DMS114 treated with DMSO at 0.1 percent for 48 hours (cell line): ENCODE measurements around the gene PREX1.

Experiments
- DNase-seq: peaks from one replicate; lab custom pipeline; 2025; ENCODE audit not compliant: unreplicated experiment; lab: John Stamatoyannopoulos, UW

PREX1 gene

GRCh38 chr20:48737434-48738093 lies 90.2 kb downstream of the PREX1 start:
- DNase-seq: no peak

DNA sequence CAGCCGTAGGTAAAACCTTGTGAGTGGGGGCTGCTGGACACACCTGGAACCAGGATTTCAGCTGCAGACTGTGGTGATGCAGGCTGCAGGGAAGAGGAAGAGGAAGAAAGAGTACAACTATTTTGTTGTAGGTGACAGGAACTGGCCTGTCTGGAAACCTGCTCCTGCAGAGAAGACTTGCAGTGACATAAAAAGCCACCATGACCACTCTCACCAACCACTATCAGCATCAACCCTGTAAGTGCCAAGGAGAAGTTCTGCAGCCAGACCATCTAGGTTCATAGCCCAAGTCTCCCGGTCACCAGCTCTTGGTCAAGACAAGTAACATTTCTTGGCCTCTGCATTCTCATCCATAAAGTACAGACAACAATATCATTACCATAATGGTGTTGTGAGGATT lies 91.2 kb downstream of the PREX1 start:
- no peak for DNase-seq

- DNase-seq: no peak
Measured at GRCh38 chr20:48736231-48736630, 91.6 kb downstream of the PREX1 start.

- no peak for DNase-seq
Measured at GRCh38 chr20:48735112-48735511, 92.7 kb downstream of the PREX1 start.

DNA sequence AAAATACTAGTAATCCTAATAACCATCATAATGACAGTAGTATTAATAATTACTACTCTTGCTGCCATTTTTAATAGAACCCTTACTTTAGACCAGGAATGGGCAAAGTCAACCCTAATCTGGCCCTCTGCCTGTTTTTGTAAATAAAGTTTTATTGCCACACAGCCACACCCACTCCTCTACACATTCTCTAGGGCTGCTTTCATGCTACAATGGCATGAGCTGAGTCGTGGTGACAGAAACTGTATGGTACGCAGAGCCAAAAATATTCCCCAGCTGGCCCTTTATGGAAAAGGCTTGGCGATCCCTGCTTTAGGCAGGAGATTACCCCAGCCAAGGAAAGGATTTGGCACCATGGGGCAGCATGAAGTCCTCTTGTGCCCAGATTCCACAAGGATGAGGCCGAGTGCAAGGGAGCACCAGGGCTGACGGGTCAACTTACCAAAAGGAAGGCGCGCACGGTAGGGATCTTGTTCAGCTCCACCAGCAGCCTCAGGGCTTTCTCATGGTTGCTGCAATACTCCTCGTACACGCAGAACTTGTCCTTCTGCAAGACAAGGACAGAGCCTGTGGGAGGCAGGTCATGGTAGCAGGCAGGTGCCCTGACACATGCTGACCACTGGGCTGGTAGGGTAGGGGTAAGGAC lies 93.6 kb downstream of the PREX1 start:
- no peak for DNase-seq

DNA sequence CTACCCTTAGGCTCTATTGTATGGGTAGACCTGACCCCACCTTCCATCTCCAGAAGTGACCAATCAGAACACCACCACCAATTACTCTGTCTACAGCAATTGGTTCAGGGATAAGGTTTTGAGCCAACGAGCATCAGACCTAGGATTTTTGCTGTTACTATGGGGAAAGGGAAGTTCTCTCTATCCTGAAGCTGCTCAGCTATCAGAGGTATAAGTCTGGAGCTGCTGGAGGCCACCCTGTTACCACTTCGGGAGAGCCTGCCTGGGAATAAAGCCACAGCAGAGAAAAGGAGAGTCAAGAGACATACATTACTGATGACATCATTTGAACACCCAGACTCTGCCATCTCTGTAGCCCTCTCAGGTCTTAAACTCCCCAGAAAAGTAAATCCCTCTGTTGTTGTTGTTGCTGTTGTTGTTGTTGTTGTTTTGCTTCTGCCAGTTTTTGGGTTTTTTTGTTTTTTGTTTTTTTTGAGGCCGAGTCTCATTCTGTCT lies 94.5 kb downstream of the PREX1 start:
- DNase-seq: no peak

DNA sequence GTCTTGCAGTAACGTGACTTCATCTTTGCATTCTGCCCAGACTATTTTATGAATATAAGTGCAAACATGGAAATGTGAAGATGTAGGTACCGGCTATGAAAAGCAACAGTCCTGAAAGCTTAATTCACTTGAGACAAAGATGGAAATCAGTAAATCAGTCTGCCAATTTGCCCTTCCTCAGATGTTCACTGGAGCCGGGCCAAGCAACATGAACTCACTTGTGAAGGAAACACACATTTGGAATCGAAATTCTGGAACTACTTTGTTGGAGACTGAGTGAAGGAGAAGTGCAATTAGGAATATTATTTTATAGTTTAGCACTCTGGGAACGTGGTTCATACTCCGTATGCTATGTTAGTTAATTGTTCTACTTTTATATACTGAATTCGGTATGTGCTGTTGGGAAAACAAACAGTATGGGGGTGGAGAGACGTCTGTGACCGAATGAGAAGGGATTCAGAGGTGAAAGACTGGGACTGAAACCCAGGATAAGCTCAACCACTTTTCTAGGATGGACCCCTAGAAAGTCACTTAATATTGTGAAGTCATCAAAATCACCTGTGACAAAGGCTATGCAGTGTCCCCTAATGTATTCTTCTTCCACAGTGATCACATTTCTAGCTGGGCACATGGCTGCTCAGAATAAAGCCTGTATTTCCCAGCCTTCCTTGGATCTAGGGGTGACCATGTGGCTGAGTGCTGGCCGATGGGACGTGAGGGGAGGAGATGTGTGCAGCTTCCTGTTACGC lies 95.5 kb downstream of the PREX1 start:
- no peak for DNase-seq

- DNase-seq: no peak
Measured at GRCh38 chr20:48731536-48731935, 96.3 kb downstream of the PREX1 start.

DNA sequence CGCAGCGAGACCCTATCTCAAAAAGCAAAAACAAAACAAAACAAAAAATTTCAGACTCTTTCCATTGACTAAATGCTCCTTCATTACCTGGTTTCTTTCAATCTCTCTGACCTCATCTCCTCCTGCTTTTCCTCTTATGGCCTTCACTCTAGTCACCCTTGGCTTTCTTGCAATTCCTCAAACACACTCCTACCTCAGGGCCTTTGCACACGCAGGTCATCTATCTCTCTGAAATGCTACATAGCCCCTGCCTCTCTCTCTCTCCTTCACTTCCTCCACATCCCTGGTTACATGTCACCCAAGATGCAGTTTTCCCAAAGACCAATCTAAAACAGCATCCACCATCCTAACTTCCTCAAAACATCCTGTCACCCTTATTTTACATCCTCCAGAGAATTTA lies 96.8 kb downstream of the PREX1 start:
- DNase-seq: no peak

GRCh38 chr20:48729538-48729937 lies 98.3 kb downstream of the PREX1 start:
- DNase-seq: no peak

- DNase-seq: no peak
Measured at GRCh38 chr20:48728042-48728825, 99.6 kb downstream of the PREX1 start.

DNA sequence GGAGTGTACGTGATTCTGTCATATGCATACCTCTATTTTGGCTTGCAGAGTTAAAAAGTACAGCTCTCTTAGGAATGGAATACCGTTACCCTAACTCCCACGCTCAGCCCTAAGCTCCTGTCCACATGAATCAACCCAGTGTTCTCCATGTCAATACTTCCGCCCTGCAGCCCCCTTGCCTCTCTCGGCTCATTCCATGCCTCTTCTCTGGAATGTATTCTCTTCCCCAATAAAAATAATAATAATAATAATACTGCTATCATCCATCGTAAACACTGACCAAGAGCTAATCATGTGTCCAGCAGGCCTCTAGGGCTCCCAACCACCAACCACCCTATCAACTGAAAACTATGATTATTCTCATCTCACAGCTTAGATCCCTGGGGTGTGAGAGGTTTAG lies 100.6 kb downstream of the PREX1 start:
- no peak for DNase-seq

GRCh38 chr20:48725555-48725991 lies 102.2 kb downstream of the PREX1 start:
- DNase-seq: no peak

DNA sequence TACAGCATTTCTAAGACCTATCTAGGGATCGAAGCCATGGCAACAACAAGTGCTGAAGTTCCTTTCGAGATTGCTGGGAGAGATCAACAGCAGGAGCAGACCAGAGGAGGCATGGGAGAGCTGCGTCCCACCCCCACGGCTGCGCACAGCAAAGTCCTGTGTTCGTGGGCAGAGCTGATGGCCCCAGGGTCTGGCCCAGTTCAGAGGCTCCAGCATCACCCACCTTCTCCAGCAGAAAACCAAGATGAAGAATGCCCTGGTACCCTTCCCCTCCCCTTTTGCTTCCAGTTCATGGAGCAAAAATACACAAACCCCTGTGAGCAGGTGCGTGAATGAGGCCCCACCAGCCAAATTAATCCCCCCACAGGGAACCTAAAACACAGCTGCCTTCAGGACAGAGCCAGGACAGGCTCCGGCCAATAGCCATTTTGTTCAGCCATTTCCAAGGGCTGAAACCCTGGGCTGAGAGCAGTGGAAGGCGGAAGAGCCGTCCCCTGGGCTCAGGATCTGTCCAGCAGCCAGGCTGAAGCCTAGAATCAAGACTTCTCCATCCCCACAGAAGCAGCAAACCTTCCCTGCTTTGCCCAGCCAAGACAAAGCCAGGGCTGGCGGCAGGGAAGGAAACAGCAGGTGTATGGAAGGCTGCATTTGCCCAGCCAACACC lies 102.8 kb downstream of the PREX1 start:
- DNase-seq: no peak

GRCh38 chr20:48724382-48724781 lies 103.4 kb downstream of the PREX1 start:
- no peak for DNase-seq

DNA sequence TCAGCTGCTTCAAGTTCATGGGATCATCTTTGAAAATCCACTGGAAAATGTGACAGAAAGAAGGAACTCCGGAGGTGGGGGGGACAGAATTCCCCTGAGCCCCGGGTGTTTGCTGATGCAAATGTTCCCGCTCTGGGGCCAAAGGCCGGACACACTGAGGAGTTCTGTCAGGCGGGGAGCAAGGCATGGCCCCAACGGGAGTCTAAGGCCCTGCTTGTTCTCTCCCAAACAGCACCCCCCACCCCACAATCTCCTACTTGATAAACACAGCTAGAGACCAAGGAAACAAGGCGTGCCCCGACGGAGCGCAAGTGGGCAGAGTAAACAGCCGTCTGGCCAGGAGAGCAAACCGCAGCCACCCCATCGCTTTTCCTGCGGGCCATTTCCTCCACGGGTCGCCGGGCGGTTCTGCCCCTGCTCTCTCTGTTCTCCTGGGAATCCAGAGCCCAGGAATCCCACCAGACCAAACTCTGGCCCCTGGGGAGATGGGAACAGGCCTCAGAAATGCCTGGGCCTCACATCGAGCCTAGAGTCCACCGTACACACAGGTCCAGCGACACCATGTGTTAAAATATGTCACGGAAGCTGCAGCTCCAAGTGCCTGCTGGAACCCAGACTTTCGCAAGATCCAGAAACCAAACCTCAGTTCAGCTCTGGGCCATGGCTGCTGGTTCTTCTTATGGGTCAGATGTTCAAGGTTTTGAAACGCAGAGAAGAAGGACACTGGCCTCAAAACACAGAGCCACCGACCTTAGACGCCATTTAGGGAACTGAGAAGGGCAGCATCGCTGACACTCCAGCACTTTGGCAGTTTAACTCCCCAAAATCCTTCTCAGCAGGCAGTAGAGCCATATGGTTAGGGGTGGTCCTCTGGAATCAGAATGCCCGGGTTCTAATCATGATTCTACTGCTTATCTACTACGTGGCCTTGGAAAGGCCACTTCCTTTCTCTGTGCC lies 104.2 kb downstream of the PREX1 start:
- DNase-seq: no peak

GRCh38 chr20:48722737-48723191 lies 105.0 kb downstream of the PREX1 start:
- no peak for DNase-seq

DNA sequence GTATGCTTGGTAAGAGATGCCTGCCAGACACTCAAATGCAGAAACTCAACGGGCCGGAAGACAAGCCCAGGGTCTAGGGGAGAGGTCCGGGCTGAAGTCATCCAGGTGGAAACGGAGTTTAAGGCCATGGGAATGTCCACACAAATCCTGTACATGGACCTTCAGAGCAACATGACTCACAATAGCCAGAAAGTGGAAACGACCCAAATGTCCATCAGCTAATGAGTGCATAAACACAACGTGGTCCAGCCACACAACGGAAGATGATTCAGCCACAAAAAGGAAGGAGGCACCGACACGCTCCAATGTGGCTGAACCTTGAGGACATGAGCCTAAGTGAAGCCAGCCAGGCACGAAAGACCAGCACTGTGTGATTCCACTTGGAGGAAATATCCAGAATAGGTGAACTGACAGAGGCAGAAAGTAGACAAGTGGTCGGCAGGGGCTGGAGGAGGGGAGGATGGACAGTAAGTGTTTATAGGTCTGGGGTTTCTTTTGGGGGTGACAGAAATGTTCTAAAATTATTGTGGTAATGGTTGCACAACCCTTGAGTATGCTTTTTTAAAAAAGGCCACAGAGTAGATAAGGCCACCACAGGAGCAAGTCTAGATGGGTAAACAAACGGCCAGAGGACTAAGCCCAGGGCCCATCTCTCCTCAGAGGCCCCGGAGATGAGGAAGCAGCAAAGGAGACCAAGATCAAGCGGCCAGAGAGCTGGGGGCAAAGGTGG lies 105.6 kb downstream of the PREX1 start:
- DNase-seq: no peak
